ENCODE measurements around the gene CFDP1. TPM values are rescaled to one million over a fixed set of nuclear protein-coding genes. Genes with fewer than 3 reads are reported as not detected.

CFDP1 gene
- total RNA-seq = 62.7 and 75.5 TPM in 2 replicates

DNA sequence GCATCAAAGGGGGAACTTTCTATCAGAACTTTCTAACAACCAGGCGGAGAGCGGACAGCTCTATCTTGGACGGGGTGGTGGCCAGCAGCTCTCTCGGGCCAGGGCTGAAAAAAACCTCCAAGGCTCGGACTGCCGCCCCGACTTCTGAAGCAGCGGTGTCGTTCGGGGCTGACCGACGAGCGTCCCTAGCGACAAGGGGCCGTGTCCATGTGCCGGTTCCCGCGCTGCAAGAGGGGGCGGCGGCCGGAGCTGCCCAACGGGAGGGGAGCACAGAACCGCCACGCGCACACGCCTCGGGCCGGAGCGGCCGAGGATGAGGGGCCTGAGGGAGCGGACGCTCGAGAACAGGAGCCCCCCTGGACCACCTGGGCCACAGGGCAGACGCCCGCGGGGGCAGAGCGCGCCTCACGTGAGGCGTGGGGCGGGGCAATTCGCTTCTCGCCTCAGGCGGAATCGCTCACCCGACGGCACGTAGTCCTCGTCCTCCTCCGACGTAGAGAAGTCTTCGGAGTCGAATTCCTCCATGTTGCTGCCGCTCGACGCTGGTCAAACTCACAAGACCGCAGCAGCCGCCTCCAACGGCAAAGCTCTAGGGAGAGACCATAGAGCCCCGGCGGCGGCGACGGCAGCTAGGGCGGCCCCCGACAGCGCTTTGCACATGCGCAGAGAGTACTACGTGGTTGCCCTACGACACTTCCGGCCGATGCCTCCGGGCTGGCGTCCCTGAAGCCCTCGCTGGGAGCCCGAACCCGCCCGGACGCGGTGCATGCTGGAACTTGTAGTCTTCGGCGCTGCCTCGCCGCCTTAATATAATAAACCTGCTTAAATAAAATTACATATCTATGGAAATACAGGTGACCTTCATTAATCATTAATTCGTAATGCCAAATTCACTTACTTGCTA, at the start of gene CFDP1:
CFDP1 (minus strand) TSS at position 676 of the 904 bp plus-strand sequence; CDS start at position 525, 151 bp downstream.

DNA sequence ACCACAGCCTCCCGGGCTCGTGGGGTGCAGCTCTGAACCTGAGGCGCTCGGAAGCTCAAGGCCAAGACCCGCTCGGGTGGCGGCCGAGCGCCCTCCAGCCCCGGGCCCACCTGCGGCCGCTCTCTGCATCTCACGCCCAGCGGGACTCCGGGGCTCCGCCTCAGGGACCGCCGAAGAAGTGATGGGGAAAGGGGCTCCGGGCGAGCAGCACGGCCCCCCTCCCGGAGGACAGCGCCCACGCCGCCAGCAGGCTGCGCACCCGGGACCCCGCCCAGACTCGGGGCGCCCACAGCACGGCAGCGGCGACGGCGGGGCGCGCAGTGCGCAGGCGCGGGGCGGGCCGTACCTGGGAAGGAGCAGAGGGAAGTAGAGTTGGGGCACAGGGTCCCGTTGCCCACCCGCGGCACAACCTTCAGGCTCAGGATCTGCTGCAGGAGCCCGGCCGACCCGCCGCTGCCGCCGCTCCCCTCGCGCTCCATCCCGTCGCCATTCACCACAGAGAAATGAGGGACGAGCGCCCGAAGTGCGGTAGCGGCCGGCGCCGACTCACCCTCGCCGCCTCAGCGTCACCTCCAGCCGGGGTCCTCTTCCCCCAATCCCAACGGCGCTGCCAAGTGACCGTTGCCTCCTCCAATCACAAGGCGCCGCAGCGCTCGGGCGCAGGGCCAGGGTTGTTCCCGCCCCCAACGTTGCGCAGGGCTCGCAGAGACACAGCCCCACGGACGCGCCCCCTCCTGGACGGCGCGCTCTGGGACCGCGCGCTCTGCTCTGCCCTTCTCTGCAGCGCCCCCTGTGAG, 31.0 kb upstream of the CFDP1 start, which contains the start of gene TMEM170A:
TMEM170A (minus strand) TSS at position 568 of the 797 bp plus-strand sequence; CDS start at position 479, 89 bp downstream.

DNA sequence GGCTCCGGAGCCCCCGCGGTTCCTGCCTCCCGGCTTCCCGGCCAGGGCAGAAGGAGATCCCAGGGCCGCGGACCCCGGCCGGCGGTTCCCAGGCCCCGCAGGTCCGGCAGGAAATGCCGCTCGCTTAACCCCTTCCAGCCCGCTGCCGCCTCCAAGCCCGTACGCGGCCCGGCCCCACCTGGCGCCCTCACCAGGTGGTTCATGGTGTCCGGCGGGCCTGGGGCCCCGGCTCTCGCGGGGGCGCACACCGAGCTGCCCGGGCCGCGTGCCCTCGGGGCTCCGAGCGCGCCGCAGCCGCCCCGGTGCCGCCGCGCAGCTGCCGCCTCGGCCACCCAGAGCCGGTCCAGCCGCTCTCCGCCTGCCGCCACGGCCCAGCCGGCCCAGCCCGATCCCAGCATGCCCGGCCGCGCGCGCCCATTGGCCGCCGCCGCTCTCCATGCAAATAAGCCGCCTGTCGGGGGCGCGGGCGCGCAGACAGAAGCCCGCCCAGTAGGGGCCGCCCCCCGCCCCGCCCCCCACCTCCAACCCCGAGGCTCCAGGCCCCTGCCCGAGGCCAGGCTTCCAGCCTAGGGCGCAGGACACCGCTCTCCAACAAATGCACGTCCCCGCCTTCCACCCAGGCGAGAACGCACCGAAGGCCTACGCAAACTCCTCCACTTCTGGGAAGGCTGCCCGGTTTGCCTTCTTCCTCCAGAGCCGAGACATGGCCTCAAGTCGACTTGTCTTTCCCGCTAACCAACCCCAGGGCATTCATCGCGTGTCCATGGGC, 181.8 kb downstream of the CFDP1 start, which contains the start of gene BCAR1:
BCAR1 (minus strand) TSS at position 345 of the 769 bp plus-strand sequence; CDS start at position 203, 142 bp downstream.

Other genes with a start within 250 kb of the CFDP1 start
- not detected in 2 replicates for gene CTRB2, start 226.3 kb downstream of the CFDP1 start, total RNA-seq
- not detected in 2 replicates for gene CTRB1, start 214.5 kb downstream of the CFDP1 start, total RNA-seq
- 58.9 and 200 TPM in 2 replicates for gene BCAR1, start 181.9 kb downstream of the CFDP1 start, total RNA-seq
- 29.1 and 47.1 TPM in 2 replicates for gene TMEM170A, start 31.2 kb upstream of the CFDP1 start, total RNA-seq
- gene CHST6, start 61.9 kb upstream of the CFDP1 start, total RNA-seq = 0.16 and 3.1 TPM in 2 replicates
- gene CHST5, start 102.6 kb upstream of the CFDP1 start, total RNA-seq = 0.19 TPM in 1 of 2 replicates, not detected in the other
- 5.7 and 20.6 TPM in 2 replicates for gene TMEM231, start 122.7 kb upstream of the CFDP1 start, total RNA-seq
- 35.9 and 78.8 TPM in 2 replicates for gene GABARAPL2, start 132.9 kb upstream of the CFDP1 start, total RNA-seq
- 49.5 and 111 TPM in 2 replicates for gene ADAT1, start 189.8 kb upstream of the CFDP1 start, total RNA-seq
- 141 and 176 TPM in 2 replicates for gene KARS1, start 214.2 kb upstream of the CFDP1 start, total RNA-seq
- gene TERF2IP, start 214.3 kb upstream of the CFDP1 start, total RNA-seq = 38.2 and 55.0 TPM in 2 replicates
- gene CPHXL2, start 243.5 kb upstream of the CFDP1 start, total RNA-seq = not detected in 2 replicates

Data from bladder microvascular endothelial cell (primary cell).